HCT116 (cell line): ENCODE results near the gene SELENOW. TPM values are rescaled to one million over a fixed set of nuclear protein-coding genes. Genes with fewer than 3 reads are reported as not detected.

Source experiments
- ATAC-seq: fragments of 200-7000 bp; cut with Tn5 transposase; 2 replicates; pipeline ENCODE4 v1.9.1; 2020; ENCODE audit warnings: mild to moderate bottlenecking, moderate library complexity
- BruUV-seq: library from RNA; stranded (reverse); fragments of 400-500 nt; replicated peaks from 2 replicates; lab custom pipeline; 2021; lab: Mats Ljungman, UMichigan
- CTCF ChIA-PET: fragments of 300-600 bp; sonication (Branson Sonifier 250); formaldehyde crosslinking; loops from one replicate; lab custom pipeline; 2021; ENCODE audit warnings: antibody characterized with exemption; lab: Charles Lee
- POLR2A ChIA-PET: fragments of 300-600, 350-600 bp; sonication (Branson Sonifier 250); formaldehyde crosslinking; loops from one replicate; lab custom pipeline; 2021; ENCODE audit warnings: antibody characterized with exemption; lab: Charles Lee
- RAD21 ChIA-PET, 2 experiments: fragments of 300-600 bp; sonication (Branson Sonifier 250); formaldehyde crosslinking; loops; one replicate each; lab custom pipeline; 2023; ENCODE audit warnings: low total read pairs in 2 of 2; ENCODE audit not compliant: uncharacterized antibody in 2 of 2, unreplicated experiment in 2 of 2, low non-redundant PET in 1 of 2; lab: Charles Lee
- DNase-seq: peaks from one replicate; pipeline ENCODE4 v3.0.0-alpha.2; 2010; ENCODE audit warnings: low read depth, low spot score
- H2AFZ ChIP-seq: fragments of 200-600 bp; shearing (Covaris generic), sonication (generic); 2 replicates; pipeline ENCODE4 v1.6.1; 2017; ENCODE audit warnings: low read depth, mixed run types, mixed read lengths, antibody characterized with exemption, low read length; ENCODE audit not compliant: poor library complexity, severe bottlenecking
- H3K27ac ChIP-seq: 2 replicates; pipeline ENCODE4 v1.5.1; 2012; ENCODE audit warnings: low read depth, low read length
- H3K27me3 ChIP-seq: fragments of 200-600 bp; sonication (generic); 2 replicates; pipeline ENCODE4 v1.6.1; 2016; ENCODE audit warnings: mixed run types, low read length, mixed read lengths; ENCODE audit not compliant: insufficient read depth
- H3K36me3 ChIP-seq, 2 experiments: fragments of 200-500 bp in 1 of 2; fragments of 200-600 bp in 1 of 2; sonication (Bioruptor generic) in 1 of 2; sonication (generic) in 1 of 2; 2 replicates each; pipeline versions ENCODE4 v1.5.1 to v1.6.1; 2014 to 2016; ENCODE audit warnings: low read length in 2 of 2, inconsistent platforms in 1 of 2, mixed read lengths in 1 of 2, mixed run types in 1 of 2; ENCODE audit not compliant: insufficient read depth in 2 of 2, control insufficient read depth in 1 of 2
- H3K4me1 ChIP-seq, 2 experiments: fragments of 200-600 bp in 1 of 2; sonication (generic) in 1 of 2; 2 replicates each; pipeline versions ENCODE4 v1.5.1 to v1.6.1; 2012 to 2017; ENCODE audit warnings: low read length in 2 of 2, inconsistent platforms in 1 of 2, mild to moderate bottlenecking in 1 of 2, mixed read lengths in 1 of 2, mixed run types in 1 of 2, moderate library complexity in 1 of 2; ENCODE audit not compliant: insufficient read depth in 2 of 2, control insufficient read depth in 1 of 2
- H3K4me2 ChIP-seq: fragments of 200-600 bp; sonication (generic); 2 replicates; pipeline ENCODE4 v1.6.1; 2017; ENCODE audit warnings: mixed run types, low read length, mixed read lengths
- H3K4me3 ChIP-seq, 2 experiments: fragments of 200-600 bp in 1 of 2; sonication (generic) in 1 of 2; replicated peaks in 1 of 2; 2 replicates each; pipeline ENCODE4 v1.5.1; 2011 to 2016; ENCODE audit warnings: low read length in 2 of 2, control low read depth in 1 of 2, low read depth in 1 of 2, mild to moderate bottlenecking in 1 of 2, mixed read lengths in 1 of 2, mixed run types in 1 of 2
- H3K79me2 ChIP-seq: fragments of 200-600 bp; sonication (generic); 2 replicates; pipeline ENCODE4 v1.6.1; 2017; ENCODE audit warnings: mild to moderate bottlenecking, mixed run types, low read length, moderate library complexity, mixed read lengths; ENCODE audit not compliant: insufficient read depth
- H3K9ac ChIP-seq: fragments of 200-600 bp; sonication (generic); 2 replicates; pipeline ENCODE4 v1.6.1; 2016; ENCODE audit warnings: low read length, mixed read lengths
- H3K9me2 ChIP-seq: fragments of 200-600 bp; sonication (generic), shearing (Covaris generic); 2 replicates; pipeline ENCODE4 v1.6.1; 2017; ENCODE audit warnings: mixed run types, mild to moderate bottlenecking, moderate library complexity; ENCODE audit not compliant: insufficient read depth
- H3K9me3 ChIP-seq, 2 experiments: fragments of 200-500 bp in 1 of 2; fragments of 200-600 bp in 1 of 2; sonication (Bioruptor generic) in 1 of 2; sonication (generic) in 1 of 2; 2 replicates each; pipeline ENCODE4 v1.6.1; 2014 to 2017; ENCODE audit warnings: low read length in 2 of 2, mixed read lengths in 2 of 2, inconsistent platforms in 1 of 2, low read depth in 1 of 2, mild to moderate bottlenecking in 1 of 2, mixed run types in 1 of 2, moderate library complexity in 1 of 2; ENCODE audit not compliant: control insufficient read depth in 1 of 2, insufficient read depth in 1 of 2
- H4K20me1 ChIP-seq: fragments of 200-600 bp; sonication (generic), shearing (Covaris generic); 2 replicates; pipeline ENCODE4 v1.6.1; 2017; ENCODE audit warnings: mixed run types, mild to moderate bottlenecking, moderate library complexity; ENCODE audit not compliant: insufficient read depth
- ELF1 ChIP-seq: IDR thresholded peaks from 2 replicates; pipeline ENCODE4 v1.6.1; 2012; ENCODE audit warnings: low read depth, borderline replicate concordance
- FOSL1 ChIP-seq: IDR thresholded peaks from 2 replicates; pipeline ENCODE4 v1.6.1; 2012; ENCODE audit warnings: low read depth
- MAX ChIP-seq: IDR thresholded peaks from 2 replicates; pipeline ENCODE4 v1.6.1; 2012
- POLR2A ChIP-seq: IDR thresholded peaks from 2 replicates; pipeline ENCODE4 v1.7.0; 2011; ENCODE audit warnings: borderline replicate concordance; ENCODE audit not compliant: insufficient read depth, insufficient read length; ENCODE audit errors: extremely low read depth
- RAD21 ChIP-seq: IDR thresholded peaks from 2 replicates; pipeline ENCODE4 v1.6.1; 2012; ENCODE audit warnings: low read depth, mild to moderate bottlenecking
- YY1 ChIP-seq: IDR thresholded peaks from 2 replicates; pipeline ENCODE4 v1.6.1; 2011; ENCODE audit warnings: low read length, low read depth, moderate library complexity, mild to moderate bottlenecking; ENCODE audit not compliant: insufficient replicate concordance; ENCODE audit errors: extremely low read depth
- ZFX ChIP-seq: fragments of 450-650 bp; IDR thresholded peaks from 2 replicates; pipeline ENCODE4 v1.6.1; 2017
- intact Hi-C: fragments of 100-400 bp; cut with micrococcal nuclease; formaldehyde crosslinking; loops from 2 replicates; pipeline ENCODE4 v1.10.0; 2022
- total RNA-seq: library from RNA; stranded (reverse); gene quantifications from one replicate; pipeline ENCODE4 v1.2.1, GENCODE V29; 2021; ENCODE audit not compliant: unreplicated experiment

The SELENOW gene
- total RNA-seq, 1 experiment from 2014 or later, result 181 TPM

GRCh38 chr19:47766359-47766620, 12.2 kb upstream of the SELENOW start:
- no peaks in the 10 kb centered on the region for H3K9me2 ChIP-seq
- H3K4me3 ChIP-seq, result no peak overlapping the region
- CTCF ChIA-PET, result interaction anchor here (0.6 to 2.7 kb wide), 9 partner anchors 10 to 103 kb away, joined by 3 to 16 read pairs (median 4); partner anchors contain the start of genes NOP53 and SELENOW
- BruUV-seq, result no TSS peak
- POLR2A ChIA-PET, result no interaction called here
- intact Hi-C loops, result loop anchor here (1.0 kb wide), 1 partner anchor 22 kb away; no protein-coding TSS in a partner anchor
- no peaks in the 10 kb centered on the region for H4K20me1 ChIP-seq
- RAD21 ChIA-PET, result no interaction called here
- H3K27me3 ChIP-seq, result no peaks in the 10 kb centered on the region
- H3K4me1 ChIP-seq, result peaks cover 3 to 7% of the 10 kb centered on the region in 2 experiments; a peak in 1 of 4 replicates
- ATAC-seq (no peak), DNase-seq (no peak)
- H3K79me2 ChIP-seq, result no peaks in the 10 kb centered on the region
- H3K9me3 ChIP-seq, result no peaks in the 10 kb centered on the region
- no peak for TF ChIP-seq RAD21
- TF ChIP-seq FOSL1, result no peak
- no peak for TF ChIP-seq YY1
- TF ChIP-seq ZFX, result no peak
- no peak for TF ChIP-seq ELF1
- no peak for TF ChIP-seq MAX
- no peak overlapping the region for H3K4me2 ChIP-seq
- H3K9ac ChIP-seq, result no peak overlapping the region
- no peak overlapping the region for H3K27ac ChIP-seq
- no peaks in the 10 kb centered on the region for H3K36me3 ChIP-seq
- no peak overlapping the region for H2AFZ ChIP-seq

- CTCF ChIA-PET, result interaction anchor here (1.2 kb wide), 1 partner anchor 11 kb away, joined by 3 read pairs; the partner anchor contains the start of gene SELENOW
- POLR2A ChIA-PET, result no interaction called here
Observed at GRCh38 chr19:47766670-47767069, 11.8 kb upstream of the SELENOW start.

More at GRCh38 chr19:47766670-47767069, 11.8 kb upstream of the SELENOW start:
- no peak overlapping the region for H3K4me3 ChIP-seq
- ATAC-seq (no peak), DNase-seq (no peak)
- H2AFZ ChIP-seq, result no peak overlapping the region
- H4K20me1 ChIP-seq, result no peaks in the 10 kb centered on the region
- BruUV-seq, result no TSS peak
- H3K9ac ChIP-seq, result no peak overlapping the region
- no peak for TF ChIP-seq POLR2A
- TF ChIP-seq, all 23 proteins: peak for 0
- Histone ChIP-seq H3K27ac (no peak overlapping the region), H3K27me3 (no peaks in the 10 kb centered on the region), H3K9me2 (no peaks in the 10 kb centered on the region), H3K36me3 (no peaks in the 10 kb centered on the region), H3K9me3 (no peaks in the 10 kb centered on the region), H3K79me2 (no peaks in the 10 kb centered on the region), H3K4me2 (no peak overlapping the region), H3K4me1 (peaks cover 3 to 7% of the 10 kb centered on the region in 2 experiments; a peak in 1 of 4 replicates)
- intact Hi-C loops, result loop anchor here (1.0 kb wide), 1 partner anchor 22 kb away; no protein-coding TSS in a partner anchor
- RAD21 ChIA-PET, result no interaction called here
